GM12878 (cell line): Measurements from ENCODE around the gene C1orf115. TPM values are rescaled to one million over a fixed set of nuclear protein-coding genes. Genes with fewer than 3 reads are reported as not detected.

Experiments used
- ASH2L ChIP-seq: fragments of 300-600, 200-600 bp; sonication (generic); IDR thresholded peaks from 2 replicates; pipeline ENCODE4 v1.6.1; 2017; ENCODE audit warnings: low read depth, mild to moderate bottlenecking, borderline replicate concordance
- ATF7 ChIP-seq: fragments of 450-650 bp; IDR thresholded peaks from 2 replicates; pipeline ENCODE4 v1.6.1; 2016; ENCODE audit warnings: low read depth, mild to moderate bottlenecking
- BCL11A ChIP-seq: IDR thresholded peaks from 2 replicates; pipeline ENCODE4 v1.6.1; 2011; ENCODE audit warnings: low read depth, low read length
- BHLHE40 ChIP-seq, 2 experiments: fragments of 450-650 bp in 1 of 2; IDR thresholded peaks; 2 replicates each; pipeline ENCODE4 v1.6.1; 2011 to 2017; ENCODE audit warnings: low read depth in 2 of 2, borderline replicate concordance in 1 of 2, improper control_type of control experiment in 1 of 2, low read length in 1 of 2, mild to moderate bottlenecking in 1 of 2
- NFXL1 ChIP-seq: fragments of 450-650 bp; IDR thresholded peaks from 2 replicates; pipeline ENCODE4 v1.6.1; 2017; ENCODE audit warnings: antibody characterized with exemption, mild to moderate bottlenecking, borderline replicate concordance
- RAD51 ChIP-seq: fragments of 450-650 bp; IDR thresholded peaks from 2 replicates; pipeline ENCODE4 v1.6.1; 2016; ENCODE audit warnings: moderate library complexity, mild to moderate bottlenecking, inconsistent platforms
- SRF ChIP-seq, 2 experiments: IDR thresholded peaks; 2 replicates each; pipeline ENCODE4 v1.6.1; 2011; ENCODE audit warnings: low read depth in 2 of 2, low read length in 2 of 2, mild to moderate bottlenecking in 1 of 2, moderate library complexity in 1 of 2
- ZBTB33 ChIP-seq: fragments of 450-650 bp; IDR thresholded peaks from 2 replicates; pipeline ENCODE4 v1.6.1; 2017; ENCODE audit warnings: mild to moderate bottlenecking
- ZSCAN29 ChIP-seq: fragments of 450-650 bp; IDR thresholded peaks from 2 replicates; pipeline ENCODE4 v1.6.1; 2017; ENCODE audit warnings: mild to moderate bottlenecking, moderate library complexity
- polyA plus RNA-seq, 11 experiments: library from polyadenylated mRNA; depleted of rRNA in 4 of 11; unstranded in 6 of 11; stranded (reverse) in 5 of 11; fragments of >200 nt; fragmentation: Nextera tagmentation in 4 of 11; fragmentation: Illumina TruSeq in 1 of 11; extraction: Ambion mirVana in 4 of 11; extraction: Trizol in 1 of 11; gene quantifications; 1 replicate in 1 of 11; 2 replicates in 10 of 11; pipeline versions ENCODE4 v1.2.1 to v1.2.3, GENCODE V29; 2011 to 2016; ENCODE audit warnings: inconsistent platforms in 2 of 11, missing spikeins in 2 of 11, low read depth in 1 of 11
- total RNA-seq, 4 experiments: library from RNA; depleted of rRNA in 3 of 4; stranded (reverse); fragments of >200 nt in 3 of 4; fragmentation: Illumina TruSeq in 1 of 4; extraction: Trizol in 1 of 4; gene quantifications; 2 replicates each; pipeline versions ENCODE4 v1.2.1 to v1.2.3, GENCODE V29; 2013 to 2021
- TF ChIP-seq, protein P1 (sequence below): fragments of 450-650 bp; IDR thresholded peaks from 2 replicates; pipeline ENCODE4 v1.6.1; 2017; ENCODE audit warnings: mild to moderate bottlenecking, moderate library complexity

C1orf115 gene
- total and polyA plus RNA-seq, 10 of the 15 experiments (the other 5 are each of a cell fraction or from before 2014, with no cell fraction given): 0.52 to 5.0 (median 4.1) TPM

DNA sequence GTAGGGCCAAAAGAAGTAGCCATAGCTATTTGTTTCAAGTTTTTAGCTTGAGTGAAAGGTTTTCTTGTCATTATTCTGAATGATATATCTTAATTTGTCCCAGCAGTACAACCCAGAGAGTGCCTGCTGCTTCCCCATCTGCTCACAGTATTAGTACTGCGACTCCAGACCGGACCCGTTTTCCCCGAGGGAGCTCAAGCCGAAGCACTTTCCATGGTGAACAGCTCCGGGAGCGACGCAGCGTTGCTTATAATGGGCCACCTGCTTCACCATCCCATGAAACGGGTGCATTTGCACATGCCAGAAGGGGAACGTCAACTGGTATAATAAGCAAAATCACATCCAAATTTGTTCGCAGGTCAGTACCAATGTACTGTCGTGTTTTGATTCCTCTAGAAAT lies 37.2 kb upstream of the C1orf115 start (continued):
- TF ChIP-seq, protein P1, sequence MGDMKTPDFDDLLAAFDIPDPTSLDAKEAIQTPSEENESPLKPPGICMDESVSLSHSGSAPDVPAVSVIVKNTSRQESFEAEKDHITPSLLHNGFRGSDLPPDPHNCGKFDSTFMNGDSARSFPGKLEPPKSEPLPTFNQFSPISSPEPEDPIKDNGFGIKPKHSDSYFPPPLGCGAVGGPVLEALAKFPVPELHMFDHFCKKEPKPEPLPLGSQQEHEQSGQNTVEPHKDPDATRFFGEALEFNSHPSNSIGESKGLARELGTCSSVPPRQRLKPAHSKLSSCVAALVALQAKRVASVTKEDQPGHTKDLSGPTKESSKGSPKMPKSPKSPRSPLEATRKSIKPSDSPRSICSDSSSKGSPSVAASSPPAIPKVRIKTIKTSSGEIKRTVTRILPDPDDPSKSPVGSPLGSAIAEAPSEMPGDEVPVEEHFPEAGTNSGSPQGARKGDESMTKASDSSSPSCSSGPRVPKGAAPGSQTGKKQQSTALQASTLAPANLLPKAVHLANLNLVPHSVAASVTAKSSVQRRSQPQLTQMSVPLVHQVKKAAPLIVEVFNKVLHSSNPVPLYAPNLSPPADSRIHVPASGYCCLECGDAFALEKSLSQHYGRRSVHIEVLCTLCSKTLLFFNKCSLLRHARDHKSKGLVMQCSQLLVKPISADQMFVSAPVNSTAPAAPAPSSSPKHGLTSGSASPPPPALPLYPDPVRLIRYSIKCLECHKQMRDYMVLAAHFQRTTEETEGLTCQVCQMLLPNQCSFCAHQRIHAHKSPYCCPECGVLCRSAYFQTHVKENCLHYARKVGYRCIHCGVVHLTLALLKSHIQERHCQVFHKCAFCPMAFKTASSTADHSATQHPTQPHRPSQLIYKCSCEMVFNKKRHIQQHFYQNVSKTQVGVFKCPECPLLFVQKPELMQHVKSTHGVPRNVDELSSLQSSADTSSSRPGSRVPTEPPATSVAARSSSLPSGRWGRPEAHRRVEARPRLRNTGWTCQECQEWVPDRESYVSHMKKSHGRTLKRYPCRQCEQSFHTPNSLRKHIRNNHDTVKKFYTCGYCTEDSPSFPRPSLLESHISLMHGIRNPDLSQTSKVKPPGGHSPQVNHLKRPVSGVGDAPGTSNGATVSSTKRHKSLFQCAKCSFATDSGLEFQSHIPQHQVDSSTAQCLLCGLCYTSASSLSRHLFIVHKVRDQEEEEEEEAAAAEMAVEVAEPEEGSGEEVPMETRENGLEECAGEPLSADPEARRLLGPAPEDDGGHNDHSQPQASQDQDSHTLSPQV: no peak
- TF ChIP-seq NFXL1 (no peak), ASH2L (no peak), ATF7 (no peak), SRF (IDR thresholded peaks at IDR 0.05; ENCODE audit: low read depth in 2 of 2, low read length in 2 of 2) (no peak), BCL11A (no peak), ZBTB33 (no peak), BHLHE40 (IDR thresholded peaks at IDR 0.05; ENCODE audit: borderline replicate concordance in 1 of 2, low read depth in 2 of 2, low read length in 1 of 2) (no peak), RAD51 (no peak), ZSCAN29 (no peak)
- TF ChIP-seq, all 136 proteins: peak for 0
